ENCODE data around the gene PHACTR2. TPM values are rescaled to one million over a fixed set of nuclear protein-coding genes. Genes with fewer than 3 reads are reported as not detected.

The PHACTR2 gene
- total RNA-seq, 2 experiments from 2014 or later, result 19.6 to 25.0 TPM

DNA sequence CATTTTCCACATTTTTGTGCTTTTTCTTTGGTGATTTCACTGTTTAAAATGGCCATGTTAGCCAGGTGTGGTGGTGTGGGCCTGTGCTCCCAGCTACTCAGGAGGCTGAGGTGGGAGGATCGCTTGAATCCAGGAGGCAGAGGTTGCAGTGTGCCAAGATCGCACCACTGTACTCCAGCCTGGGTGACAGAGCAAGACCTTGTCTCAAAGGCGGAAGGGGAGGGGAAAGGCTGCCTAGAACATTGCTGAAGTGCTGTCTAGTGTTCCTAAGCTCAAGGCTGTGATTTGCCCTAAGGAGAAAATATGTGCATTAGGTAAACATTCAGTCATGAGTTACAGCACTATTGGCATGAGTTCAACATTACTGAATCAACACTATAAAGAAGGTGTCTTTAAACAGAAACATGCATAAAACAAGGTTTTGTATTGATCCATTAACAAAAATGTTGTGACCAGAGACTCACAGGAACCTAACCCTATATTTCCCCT lies 200.6 kb downstream of the PHACTR2 start:
- intact Hi-C loops (cut with DNase I, micrococcal nuclease), result no loop called here
- ATAC-seq (ENCODE audit: poor library complexity), result no peak
- Histone ChIP-seq H3K27ac (ENCODE audit: low read depth in 1 of 2, low read length in 2 of 2) (no peak overlapping the region), H3K4me3 (ENCODE audit: low read length) (no peak overlapping the region), H3K36me3 (ENCODE audit: insufficient read depth, low read length) (no peaks in the 10 kb centered on the region), H3K27me3 (ENCODE audit: control insufficient read depth in 1 of 2, insufficient read depth in 2 of 2, low read length in 2 of 2) (no peaks in the 10 kb centered on the region), H3K9me3 (ENCODE audit: control insufficient read depth in 1 of 2, insufficient read depth in 1 of 2, low read length in 2 of 2) (peaks cover 0 to 3% of the 10 kb centered on the region in 2 experiments), H3K4me1 (ENCODE audit: insufficient read depth, low read length) (no peaks in the 10 kb centered on the region)
- Mint-ChIP-seq H3K27ac (no peak overlapping the region), H3K36me3 (ENCODE audit: low read depth) (peaks cover 4% of the 10 kb centered on the region), H3K9me3 (peaks cover 2% of the 10 kb centered on the region), H3K27me3 (no peaks in the 10 kb centered on the region), H3K4me1 (ENCODE audit: low read depth) (no peaks in the 10 kb centered on the region), H3K4me3 (no peak overlapping the region)
- ChIA-PET CTCF (no interaction called here), POLR2A (no interaction called here)
- DNase-seq, result no peak
- TF ChIP-seq, protein P1, sequence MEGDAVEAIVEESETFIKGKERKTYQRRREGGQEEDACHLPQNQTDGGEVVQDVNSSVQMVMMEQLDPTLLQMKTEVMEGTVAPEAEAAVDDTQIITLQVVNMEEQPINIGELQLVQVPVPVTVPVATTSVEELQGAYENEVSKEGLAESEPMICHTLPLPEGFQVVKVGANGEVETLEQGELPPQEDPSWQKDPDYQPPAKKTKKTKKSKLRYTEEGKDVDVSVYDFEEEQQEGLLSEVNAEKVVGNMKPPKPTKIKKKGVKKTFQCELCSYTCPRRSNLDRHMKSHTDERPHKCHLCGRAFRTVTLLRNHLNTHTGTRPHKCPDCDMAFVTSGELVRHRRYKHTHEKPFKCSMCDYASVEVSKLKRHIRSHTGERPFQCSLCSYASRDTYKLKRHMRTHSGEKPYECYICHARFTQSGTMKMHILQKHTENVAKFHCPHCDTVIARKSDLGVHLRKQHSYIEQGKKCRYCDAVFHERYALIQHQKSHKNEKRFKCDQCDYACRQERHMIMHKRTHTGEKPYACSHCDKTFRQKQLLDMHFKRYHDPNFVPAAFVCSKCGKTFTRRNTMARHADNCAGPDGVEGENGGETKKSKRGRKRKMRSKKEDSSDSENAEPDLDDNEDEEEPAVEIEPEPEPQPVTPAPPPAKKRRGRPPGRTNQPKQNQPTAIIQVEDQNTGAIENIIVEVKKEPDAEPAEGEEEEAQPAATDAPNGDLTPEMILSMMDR (IDR thresholded peaks at IDR 0.05), result no peak

DNA sequence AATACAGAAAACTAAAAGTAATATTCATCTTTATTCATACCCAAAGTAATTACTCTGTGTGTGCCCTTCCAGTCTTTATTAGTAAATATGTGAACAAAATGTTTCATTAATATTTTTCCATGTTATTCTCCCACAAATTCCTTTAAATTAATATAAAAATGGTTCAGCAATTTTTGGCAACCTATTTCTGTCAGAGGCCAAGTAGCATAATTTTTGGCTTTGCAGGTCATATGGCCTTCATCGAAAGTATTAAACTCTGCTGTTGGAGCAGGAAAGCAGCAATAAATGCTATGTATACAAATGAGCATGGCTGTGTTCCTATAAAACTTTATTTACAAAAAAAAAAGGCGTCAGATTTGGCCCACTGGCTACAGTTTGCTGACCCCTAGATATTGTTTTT lies 202.6 kb downstream of the PHACTR2 start:
- H3K4me1 Mint-ChIP-seq (ENCODE audit: low read depth), result no peaks in the 10 kb centered on the region
- H3K36me3 Mint-ChIP-seq (ENCODE audit: low read depth), result peaks cover 4% of the 10 kb centered on the region
- Histone ChIP-seq H3K36me3 (ENCODE audit: insufficient read depth, low read length) (no peaks in the 10 kb centered on the region), H3K4me1 (ENCODE audit: insufficient read depth, low read length) (no peaks in the 10 kb centered on the region), H3K4me3 (ENCODE audit: low read length) (no peak overlapping the region), H3K9me3 (ENCODE audit: control insufficient read depth in 1 of 2, insufficient read depth in 1 of 2, low read length in 2 of 2) (peaks cover 0 to 3% of the 10 kb centered on the region in 2 experiments), H3K27ac (ENCODE audit: low read depth in 1 of 2, low read length in 2 of 2) (no peak overlapping the region), H3K27me3 (ENCODE audit: control insufficient read depth in 1 of 2, insufficient read depth in 2 of 2, low read length in 2 of 2) (no peaks in the 10 kb centered on the region)
- POLR2A ChIA-PET, result no interaction called here
- peaks cover 2% of the 10 kb centered on the region for H3K9me3 Mint-ChIP-seq
- no peak overlapping the region for H3K27ac Mint-ChIP-seq
- ATAC-seq (ENCODE audit: poor library complexity), result no peak
- no peak for DNase-seq
- H3K4me3 Mint-ChIP-seq, result no peak overlapping the region
- intact Hi-C loops (cut with DNase I, micrococcal nuclease), result no loop called here
- TF ChIP-seq, protein P1 (IDR thresholded peaks at IDR 0.05), result no peak
- CTCF ChIA-PET, result no interaction called here
- H3K27me3 Mint-ChIP-seq, result no peaks in the 10 kb centered on the region

Other genes with a start within 250 kb of the PHACTR2 start
- 10 to 100 TPM; 14.6 to 17.4 TPM for gene ADAT2, start 227.3 kb upstream of the PHACTR2 start, total RNA-seq
- 1 to 10 TPM; 7.3 to 9.7 TPM for gene PEX3, start 227.2 kb upstream of the PHACTR2 start, total RNA-seq
- 1 to 10 TPM; 1.1 to 1.5 TPM for gene FUCA2, start 166.2 kb upstream of the PHACTR2 start, total RNA-seq
- 10 to 100 TPM; 27.0 to 28.5 TPM for gene LTV1, start 165.4 kb downstream of the PHACTR2 start, total RNA-seq
- not detected for gene ZC2HC1B, start 186.5 kb downstream of the PHACTR2 start, total RNA-seq

Data from CD4-positive, alpha-beta T cell (primary cell).